HG03342 (cell line): ENCODE results near the gene SHB.

ENCODE experiments used
- ATAC-seq: cut with Tn5 transposase; IDR thresholded peaks from one replicate; pipeline ENCODE4 v1.9.1; 2021; ENCODE audit warnings: mild to moderate bottlenecking, moderate library complexity; ENCODE audit not compliant: unreplicated experiment

Gene SHB

DNA sequence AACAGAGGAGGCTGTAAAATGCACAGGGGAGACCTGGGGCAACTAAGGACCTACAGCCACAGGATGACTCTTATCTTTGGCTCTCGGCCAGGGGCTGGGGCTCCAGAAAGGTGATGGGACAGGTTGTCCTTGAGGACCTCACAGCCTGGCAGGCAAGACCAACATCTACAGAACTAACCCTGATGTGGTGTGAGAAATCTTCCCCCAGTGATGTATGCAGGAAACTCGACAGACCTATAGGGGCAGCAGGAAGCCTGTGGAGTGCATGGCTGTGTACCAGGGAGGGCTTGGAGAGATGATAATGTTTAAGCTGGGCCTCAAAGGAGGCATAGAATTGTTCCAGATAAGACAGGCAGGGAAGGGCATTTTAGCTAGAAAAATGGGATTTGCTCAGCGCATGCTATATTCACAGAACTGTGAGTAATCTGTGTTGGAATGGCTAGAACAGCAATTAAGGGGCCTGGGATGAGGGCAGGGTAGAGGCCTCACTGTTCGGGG lies 96.6 kb downstream of the SHB start:
- no peak for ATAC-seq

DNA sequence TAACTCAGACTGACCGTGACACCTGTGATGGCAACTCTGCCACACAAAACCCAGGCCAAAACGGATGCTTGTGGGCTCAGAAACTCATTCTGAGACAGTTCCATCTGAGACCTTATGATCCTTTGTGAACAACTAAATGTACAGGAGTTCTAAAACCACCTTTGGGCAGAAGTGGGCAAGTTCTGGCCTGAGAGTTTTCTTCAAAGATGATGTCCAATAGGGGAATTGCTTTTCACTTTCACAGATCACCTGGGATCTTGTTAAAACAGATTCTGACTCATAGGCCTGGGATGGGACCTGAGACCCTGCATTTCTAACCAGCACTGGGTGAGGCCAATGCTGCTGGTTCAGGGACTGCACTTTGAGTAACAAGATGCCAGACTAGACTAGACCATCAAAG lies 97.3 kb downstream of the SHB start:
- ATAC-seq: no peak

DNA sequence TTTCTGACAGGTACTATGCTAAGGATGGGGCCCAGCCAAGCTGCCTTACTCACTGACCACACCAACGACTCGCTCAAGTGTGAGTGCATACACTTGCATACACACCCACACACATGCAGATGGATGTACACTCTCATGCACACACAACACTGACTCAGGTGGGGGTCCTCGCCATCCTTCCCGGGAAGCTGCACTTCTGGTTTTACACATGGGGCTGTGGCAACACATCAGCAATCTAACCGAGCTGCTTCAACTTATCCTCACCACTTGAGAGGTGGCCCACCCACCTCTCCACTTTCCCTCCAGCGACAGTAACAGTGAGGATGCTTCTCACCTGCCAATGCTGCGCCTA lies 97.9 kb downstream of the SHB start:
- ATAC-seq: no peak

DNA sequence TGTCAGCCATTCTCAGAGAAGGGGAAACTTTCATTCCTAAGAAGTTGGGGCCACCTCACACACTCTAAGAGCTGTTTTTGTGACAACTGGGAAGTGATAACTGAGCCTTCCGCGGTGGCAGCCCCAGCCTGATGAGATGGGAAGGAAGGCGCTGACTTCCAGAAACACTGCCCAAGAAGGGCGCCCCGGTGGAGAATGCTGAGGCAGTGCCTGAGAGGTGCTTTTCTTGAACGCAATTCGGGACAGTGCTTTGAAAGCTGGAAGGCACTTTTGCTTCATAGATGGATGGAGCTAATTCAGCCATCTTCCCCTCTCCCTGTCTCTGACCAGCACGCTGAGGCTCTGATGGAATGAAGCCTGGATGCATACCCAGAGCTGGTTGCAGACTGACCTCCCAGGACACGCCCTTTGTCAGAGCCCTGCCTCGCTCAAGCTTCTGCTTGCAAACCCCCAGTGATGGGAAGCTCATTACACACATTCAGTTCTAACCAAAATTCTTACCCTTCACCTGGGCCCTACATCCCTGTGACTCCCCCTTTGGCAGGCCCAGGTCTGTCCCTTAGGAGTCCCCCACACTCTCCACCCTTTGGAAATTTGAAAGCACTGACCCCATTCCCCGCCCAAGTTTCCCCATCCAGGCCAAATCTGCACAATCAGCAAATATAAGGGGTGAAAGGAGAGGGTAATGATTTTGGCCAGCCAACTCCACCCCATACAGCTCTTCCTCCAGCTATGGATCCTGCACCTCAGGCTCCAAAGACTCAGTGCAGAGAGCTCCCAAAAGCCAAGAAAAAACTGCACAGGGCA lies 98.5 kb downstream of the SHB start:
- ATAC-seq: no peak

DNA sequence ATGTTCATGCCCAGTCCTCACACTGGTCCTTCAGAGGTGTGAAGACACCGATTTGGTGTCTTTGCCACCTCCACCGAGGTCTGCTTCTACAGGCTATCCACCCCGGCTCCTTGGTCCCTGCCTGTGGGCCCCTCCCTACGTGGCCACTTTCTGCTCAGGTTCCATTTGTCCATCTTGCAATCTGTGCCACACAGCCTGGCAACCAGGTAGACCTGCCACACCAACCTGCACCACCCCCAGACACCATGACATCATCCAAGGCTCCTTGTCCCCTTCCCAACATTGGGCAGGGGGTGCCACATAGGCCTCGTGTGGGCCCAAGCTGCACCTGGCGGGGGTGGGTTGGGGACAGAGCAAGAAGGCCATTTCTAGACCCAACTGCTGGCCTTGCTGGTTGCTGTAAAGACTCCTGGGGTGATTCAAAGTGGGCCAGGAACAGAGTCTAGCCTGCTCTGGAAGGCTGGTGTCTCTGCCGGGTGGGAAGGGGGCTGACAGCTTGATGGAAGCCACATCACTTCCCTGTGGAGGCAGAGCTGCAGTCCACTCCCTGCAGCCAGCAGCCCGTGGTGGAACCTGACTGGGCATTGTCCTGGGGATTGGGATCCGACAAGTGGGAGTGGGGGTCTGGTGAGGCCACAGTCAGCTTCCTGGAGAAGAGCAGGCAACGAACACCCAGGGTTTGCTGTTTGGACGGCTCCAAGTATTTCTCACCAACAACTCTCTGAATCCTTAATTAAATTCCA lies 99.3 kb downstream of the SHB start:
- no peak for ATAC-seq

DNA sequence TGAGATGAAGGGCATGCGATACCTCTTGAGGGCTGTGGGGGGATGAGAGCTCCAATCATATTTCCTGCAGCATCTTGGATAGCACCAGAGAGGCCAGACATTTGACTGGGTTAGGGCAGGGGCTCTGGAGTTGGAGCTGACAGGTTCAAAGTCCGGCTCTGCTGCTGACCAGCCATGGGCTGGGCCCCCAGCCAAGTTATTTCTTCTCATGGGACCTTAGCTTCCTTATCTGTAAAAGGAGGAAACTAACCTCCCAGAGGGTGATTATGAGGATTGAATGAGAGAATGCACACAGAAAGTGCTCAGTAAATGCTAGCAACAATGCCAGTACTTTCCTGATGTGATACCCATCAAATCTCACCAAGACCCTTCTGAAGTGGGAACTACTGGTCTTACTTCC lies 99.9 kb downstream of the SHB start:
- ATAC-seq: no peak

DNA sequence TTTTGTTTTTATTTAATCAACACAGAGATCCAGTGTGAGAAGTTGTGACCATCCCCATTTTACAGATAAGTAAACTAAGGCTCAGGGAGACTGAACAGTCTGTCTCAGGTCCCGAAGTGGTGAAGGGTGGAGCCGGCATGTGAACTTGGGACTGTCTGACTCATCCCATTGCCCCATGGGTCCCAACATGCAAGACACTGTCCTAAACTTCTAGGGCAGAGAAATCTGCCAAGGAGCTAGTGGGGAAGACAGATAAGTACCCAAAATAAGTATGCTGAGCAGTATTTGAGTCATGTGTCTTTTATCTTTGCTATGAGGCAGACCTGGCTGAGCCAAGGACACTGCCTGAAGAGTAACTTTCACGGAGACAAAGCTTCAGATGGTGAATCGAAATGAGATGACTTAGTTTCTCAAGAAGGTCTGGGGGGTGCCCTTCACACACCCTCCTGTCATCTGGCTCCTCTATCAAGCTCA lies 100.8 kb downstream of the SHB start:
- no peak for ATAC-seq

DNA sequence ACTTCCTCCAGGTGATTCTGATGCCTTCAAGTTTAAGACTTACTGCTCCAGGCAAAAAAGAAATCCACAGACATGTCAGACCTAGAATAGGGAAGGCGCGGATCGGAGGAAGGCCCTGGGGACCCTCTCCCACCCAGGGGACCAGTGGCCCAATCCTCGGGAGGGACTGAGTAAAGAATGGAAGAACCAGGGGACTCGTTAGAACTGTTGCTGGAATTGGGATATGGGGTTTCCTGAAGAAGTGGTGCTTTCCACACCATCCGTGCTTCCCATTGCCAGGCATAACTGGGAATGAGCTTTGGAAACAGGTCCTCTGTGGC lies 101.3 kb downstream of the SHB start:
- ATAC-seq: no peak

DNA sequence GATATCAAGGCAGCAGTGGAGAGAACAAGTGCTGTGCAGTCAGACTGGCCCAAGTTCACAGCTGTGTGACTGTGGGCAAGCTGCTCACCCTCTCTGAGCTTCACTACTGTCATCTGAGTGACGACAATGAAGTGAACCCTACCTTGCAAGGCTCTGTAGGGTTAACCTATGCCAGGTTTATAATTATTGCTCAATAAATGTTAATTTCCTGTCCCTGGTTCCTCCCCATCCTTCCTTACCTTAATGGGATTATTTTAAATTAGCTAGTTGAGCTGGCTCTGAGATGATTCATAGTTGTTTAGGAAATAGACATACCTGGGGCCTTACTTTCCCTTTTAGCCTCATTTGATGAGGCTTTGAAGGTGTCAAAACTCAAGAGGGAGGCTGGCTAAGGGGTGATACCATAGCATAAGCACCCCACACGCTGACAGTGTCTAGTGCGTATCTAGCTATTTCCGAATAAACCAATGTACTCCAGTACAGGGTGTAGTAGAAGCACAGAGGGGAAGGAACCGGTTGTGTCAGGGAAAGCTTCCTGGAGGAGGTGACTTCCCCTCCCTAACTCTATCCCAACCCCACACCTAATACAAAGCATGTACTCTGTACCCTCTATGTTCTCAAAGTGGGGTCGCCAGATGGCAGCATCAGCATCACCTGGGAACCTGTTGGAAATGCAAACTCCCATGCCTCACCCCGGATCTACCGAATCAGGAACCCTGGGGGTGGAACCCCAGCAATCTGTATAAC lies 101.8 kb downstream of the SHB start:
- no peak for ATAC-seq

DNA sequence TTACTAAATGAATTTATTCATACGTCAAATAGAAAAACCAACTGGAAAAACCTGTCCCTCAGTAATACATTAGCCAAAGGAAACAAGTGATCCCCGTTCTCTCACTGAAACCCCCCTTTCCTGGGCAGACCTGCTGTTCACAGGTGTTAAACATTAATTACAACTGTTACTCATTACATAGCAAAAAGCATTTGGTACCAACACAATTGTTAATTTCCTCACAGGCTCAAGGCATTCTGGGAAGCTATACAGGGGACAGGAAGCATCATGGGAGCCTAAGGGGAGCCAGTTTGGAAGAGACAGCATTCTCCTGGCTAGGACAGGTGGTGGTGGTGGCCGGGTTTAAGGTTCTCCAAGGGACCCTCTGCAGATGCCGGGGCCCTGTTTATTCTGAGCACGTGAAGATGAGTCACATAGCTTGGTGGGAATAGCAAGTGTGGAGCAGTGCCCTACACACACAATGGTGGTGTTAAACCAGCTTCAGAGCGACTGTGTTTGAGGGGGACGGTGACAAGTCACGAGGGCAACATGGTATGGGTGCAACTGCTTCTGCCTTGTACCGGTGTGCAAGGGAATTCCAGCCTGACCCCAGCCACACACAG lies 102.5 kb downstream of the SHB start:
- ATAC-seq: no peak

DNA sequence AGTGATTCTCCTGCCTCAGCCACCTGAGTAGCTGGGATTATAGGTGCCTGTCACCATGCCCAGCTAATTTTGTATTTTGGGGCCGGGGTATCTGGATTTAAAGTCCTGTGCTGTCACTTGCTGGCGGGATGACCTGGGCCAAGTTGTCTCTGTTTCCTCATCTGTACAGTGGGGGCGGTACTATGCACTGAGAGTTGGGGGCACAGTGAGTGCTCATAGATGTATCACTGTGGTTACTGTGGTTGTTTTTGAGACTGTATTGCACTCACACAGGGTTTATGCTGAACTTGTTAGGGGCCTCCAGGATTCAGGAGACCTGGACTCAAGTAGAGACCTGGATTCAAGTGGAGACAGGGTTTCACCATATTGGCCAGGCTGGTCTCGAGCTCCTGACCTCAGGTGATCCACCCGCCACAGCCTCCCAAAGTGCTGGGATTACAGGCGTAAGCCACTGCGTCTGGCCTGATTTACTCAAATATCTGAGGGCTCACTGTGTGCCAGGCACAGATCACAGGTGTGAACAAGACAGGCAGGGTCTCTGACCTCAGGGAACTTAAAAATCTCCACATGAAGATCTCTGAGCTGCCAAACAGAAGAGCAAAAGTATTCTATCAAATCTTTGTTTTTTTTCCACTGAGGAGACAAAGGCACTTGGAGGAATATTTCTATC lies 103.2 kb downstream of the SHB start:
- peak; percentile 70 for ATAC-seq

DNA sequence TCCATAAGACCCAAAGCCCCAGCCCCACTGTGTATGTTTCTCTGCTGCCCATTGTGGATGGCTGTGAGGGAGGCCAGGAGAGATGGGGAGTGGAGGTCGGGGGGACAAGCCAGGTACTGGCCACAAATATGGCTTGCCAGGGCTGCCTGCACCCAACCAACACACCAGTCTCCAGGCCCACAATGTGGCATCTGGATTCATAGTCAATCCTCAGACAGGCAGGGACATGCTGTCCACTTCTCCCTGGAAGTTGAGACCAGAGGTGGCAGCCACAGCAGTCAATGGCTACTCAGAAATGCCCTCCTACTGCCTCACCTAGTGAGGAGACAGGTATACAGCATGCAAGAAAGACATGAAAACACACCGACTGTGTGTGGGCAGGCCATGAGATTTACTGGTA lies 103.9 kb downstream of the SHB start:
- ATAC-seq: no peak

DNA sequence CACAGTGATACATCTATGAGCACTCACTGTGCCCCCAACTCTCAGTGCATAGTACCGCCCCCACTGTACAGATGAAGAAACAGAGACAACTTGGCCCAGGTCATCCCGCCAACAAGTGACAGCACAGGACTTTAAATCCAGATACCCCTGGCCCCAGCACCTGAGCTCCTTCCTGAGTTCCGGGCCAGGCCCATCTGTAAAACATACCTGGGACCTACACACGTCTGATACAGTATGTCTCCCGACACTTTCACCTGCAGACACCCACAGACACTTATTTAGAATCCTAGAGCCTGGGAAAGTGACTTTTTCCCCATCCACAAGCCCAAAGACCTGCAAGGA lies 104.3 kb downstream of the SHB start:
- ATAC-seq: no peak

DNA sequence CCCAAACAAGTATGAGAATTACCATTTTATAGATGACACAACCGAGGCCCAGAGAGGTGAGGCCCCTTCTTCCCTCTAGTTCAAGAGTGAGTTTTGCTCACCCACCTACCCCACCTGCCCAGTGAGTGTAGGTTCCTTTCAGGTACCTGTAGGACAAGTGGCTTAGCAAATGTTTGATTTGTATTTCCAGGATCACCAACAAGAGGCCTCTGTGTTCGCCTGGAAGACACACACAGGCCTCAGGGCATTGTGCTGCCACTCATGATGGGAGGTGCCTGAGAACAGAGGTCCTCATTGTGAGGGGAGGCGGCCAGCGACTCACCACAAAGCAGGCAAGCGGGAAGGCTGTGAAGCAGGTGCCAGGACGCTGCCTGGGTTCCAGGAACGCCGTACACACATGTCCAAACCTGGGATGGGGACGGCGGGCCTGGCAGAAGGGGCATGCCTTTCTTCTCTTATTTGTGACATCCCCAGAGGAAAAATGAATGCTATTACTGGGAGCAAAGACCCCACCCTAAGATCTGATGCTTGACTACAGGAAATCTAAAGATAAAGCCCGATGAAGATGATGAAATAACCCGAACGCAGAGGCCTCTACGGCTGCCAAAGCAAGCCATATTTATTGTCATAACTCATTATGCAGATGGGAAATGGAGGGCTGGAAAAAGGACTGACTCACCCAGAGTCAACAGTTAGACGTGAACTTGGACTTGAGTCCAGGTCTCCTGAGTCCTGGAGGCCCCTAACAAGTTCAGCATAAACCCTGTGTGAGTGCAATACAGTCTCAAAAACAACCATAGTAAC lies 104.9 kb downstream of the SHB start:
- no peak for ATAC-seq

DNA sequence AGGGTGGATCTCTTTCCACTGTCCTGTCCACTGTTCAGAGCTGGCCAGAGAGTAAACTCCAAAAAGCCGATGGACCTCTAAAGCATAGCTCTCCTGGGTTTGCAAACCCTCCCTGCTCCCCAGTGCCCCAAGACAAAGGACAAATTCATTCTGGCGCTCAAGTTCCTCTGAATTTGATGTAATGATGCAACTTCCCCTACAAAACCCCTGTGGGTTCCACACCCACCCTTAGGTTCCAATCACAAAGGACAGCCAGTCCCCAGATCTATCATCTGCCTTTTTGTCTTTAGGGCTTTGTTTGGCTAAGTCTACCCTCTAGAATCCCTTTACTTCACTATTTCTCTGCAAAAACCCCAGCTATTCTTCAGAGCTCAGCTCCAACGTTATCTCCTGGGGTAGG lies 107.7 kb downstream of the SHB start:
- ATAC-seq: no peak

DNA sequence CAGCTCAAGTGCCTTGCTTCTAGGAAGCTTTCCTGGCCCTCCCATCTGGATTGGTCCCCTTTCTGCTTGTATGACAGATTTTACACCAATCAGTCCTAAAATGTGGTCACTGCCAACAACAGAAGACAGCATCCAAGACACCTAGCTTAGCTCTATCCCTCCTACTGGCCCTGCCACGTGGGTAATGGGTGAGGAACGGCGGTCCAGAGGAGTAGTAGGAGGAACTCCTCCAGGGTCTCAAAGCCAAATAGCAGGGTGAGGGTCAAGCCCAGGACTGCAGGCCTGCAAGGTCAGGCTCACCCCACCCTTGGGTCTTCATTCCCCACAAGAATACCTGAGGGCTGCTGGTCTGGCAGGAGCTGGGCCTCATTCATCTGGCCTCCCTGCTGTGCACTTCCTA lies 108.4 kb downstream of the SHB start:
- no peak for ATAC-seq

DNA sequence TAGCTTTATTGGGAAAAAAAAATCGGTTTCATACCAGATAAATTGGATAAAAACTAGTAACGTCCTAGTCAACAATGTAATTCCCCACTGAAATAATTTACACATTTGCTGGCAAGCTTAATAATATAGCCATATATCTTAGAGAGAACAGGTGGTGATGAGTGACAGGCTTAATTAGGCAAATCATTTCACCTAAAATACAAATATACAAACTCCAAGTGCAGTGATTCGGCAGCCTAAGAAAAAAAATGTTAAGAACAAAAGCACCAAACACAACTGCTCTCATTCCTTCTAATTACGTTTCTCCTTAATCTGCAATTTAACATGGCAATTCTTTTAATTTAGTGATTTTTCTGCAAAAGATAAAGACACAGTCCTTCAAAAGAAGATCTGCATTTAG lies 109.1 kb downstream of the SHB start:
- ATAC-seq: no peak

DNA sequence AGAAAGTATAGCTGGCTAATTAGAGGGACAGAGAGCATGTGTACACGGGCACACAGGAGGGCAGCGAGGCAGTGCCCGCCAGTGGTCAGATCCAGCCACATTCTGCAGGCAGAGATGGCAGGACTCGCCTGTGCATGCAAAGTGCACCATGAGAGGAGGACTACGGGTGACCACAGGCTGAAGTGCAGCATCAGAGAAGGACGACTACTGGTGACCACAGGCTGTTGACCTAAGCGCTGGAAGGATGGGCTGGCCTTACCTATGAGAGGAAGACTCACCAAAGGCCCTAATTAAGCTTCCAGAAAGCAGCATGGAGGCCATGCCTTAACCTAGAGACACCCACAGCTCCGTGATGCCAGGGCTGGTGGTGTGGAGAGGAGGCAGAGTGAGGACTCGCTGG lies 110.9 kb downstream of the SHB start:
- no peak for ATAC-seq

DNA sequence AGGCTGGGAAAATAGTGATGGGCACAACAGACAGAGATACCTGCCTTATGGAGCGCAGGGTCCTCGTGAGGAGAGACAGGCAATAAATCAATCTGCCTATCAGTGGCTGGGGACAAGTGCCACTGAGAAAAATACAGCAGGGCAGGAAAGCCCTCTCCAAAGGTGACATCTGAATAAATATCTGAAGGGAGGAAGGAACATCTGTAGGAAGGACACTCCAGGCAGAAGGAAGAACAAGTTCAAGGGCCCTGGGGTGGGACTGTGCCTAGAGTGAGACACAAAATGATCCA lies 111.4 kb downstream of the SHB start:
- ATAC-seq: no peak

DNA sequence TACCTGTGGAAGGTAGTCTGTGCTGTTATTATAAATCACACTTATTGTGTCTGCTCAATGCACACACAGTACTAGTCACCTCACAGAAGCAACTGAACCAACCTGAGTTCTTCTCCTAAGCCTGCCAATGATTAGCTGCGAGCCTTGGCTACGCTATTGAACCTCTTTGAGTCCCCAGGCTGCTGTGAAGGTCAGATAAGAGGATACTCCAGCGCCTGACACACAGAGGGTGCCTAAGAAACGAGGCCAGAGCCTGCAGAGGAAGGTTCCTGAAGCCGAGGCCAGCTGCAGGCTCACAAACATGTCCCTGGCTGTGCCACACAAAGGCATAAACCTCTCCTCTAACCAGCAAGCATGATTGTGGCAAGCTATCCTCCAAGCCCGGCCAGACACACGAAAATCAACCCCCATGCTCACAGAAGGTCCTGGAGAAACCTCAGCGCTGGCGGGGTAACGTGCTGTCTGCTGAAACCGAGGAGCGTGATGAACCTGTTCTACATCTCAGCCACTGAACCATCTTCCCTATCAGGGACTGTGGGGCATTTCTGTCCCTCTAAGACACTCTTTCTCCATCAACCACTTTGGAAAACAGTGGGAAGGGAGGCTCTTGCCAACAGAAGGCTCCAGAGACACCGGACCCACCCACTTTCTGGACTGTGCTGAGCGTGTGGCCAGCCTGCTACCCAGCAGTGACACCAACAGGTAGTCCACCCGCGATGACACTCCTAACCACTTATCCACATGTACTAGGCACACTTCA lies 111.9 kb downstream of the SHB start:
- no peak for ATAC-seq
